HCEC 1CT (cell line): ENCODE data around the gene TRDN.
A peak's percentile ranks its signal among the peaks of the same experiment; 100 is the strongest.

ENCODE experiments used
- DNase-seq: peaks from one replicate; pipeline ENCODE4 v3.0.0-alpha.2; 2017

TRDN gene

GRCh38 chr6:123636782-123637181, at the start of gene TRDN:
Gene TRDN, minus strand, starts transcription at chr6:123636950. Its CDS starts 175 bp downstream, at chr6:123636775.
- no peak for DNase-seq

GRCh38 chr6:123681957-123682462, 45.3 kb upstream of the TRDN start:
- no peak for DNase-seq

- no peak for DNase-seq
Observed at GRCh38 chr6:123677897-123678296, 41.1 kb upstream of the TRDN start.

GRCh38 chr6:123676793-123677192, 40.0 kb upstream of the TRDN start:
- DNase-seq, result no peak

- DNase-seq, result no peak
Observed at GRCh38 chr6:123668965-123669591, 32.3 kb upstream of the TRDN start.

GRCh38 chr6:123668063-123668462, 31.3 kb upstream of the TRDN start:
- no peak for DNase-seq

GRCh38 chr6:123663436-123663835, 26.7 kb upstream of the TRDN start:
- no peak for DNase-seq

- no peak for DNase-seq
Observed at GRCh38 chr6:123662757-123663156, 26.0 kb upstream of the TRDN start.

- no peak for DNase-seq
Observed at GRCh38 chr6:123661105-123661891, 24.5 kb upstream of the TRDN start.

- no peak for DNase-seq
Observed at GRCh38 chr6:123659960-123660748, 23.4 kb upstream of the TRDN start.

GRCh38 chr6:123658848-123659247, 22.1 kb upstream of the TRDN start:
- DNase-seq, result no peak

GRCh38 chr6:123655521-123656306, 19.0 kb upstream of the TRDN start:
- peak; percentile 11 for DNase-seq

GRCh38 chr6:123648723-123649122, 12.0 kb upstream of the TRDN start:
- DNase-seq, result no peak

- DNase-seq, result no peak
Observed at GRCh38 chr6:123648020-123648580, 11.3 kb upstream of the TRDN start.

GRCh38 chr6:123641497-123641896, 4.7 kb upstream of the TRDN start:
- no peak for DNase-seq

GRCh38 chr6:123640567-123641187, 3.9 kb upstream of the TRDN start:
- no peak for DNase-seq

GRCh38 chr6:123638865-123639264, 2.1 kb upstream of the TRDN start:
- DNase-seq, result no peak

- DNase-seq, result no peak
Observed at GRCh38 chr6:123636282-123636681, 468 bp downstream of the TRDN start.

GRCh38 chr6:123635567-123635966, 1.2 kb downstream of the TRDN start:
- no peak for DNase-seq

GRCh38 chr6:123635144-123635543, 1.6 kb downstream of the TRDN start:
- no peak for DNase-seq

GRCh38 chr6:123632641-123633040, 4.1 kb downstream of the TRDN start:
- DNase-seq, result no peak
